AG04449 (cell line): ENCODE measurements around the gene KCNH2.

ENCODE experiments used
- CTCF ChIA-PET: fragments of 350-600 bp; formaldehyde crosslinking; extraction: SDS; loops from one replicate; lab custom pipeline; 2021; ENCODE audit warnings: antibody characterized with exemption; lab: Yijun Ruan, JAX
- POLR2A ChIA-PET: fragments of 400-600, 350-600 bp; formaldehyde crosslinking; extraction: SDS; loops from one replicate; lab custom pipeline; 2020; ENCODE audit warnings: antibody characterized with exemption, inconsistent platforms; lab: Yijun Ruan, JAX
- DNase-seq: peaks from one replicate; pipeline ENCODE4 v3.0.0-alpha.2; 2010; ENCODE audit warnings: low read depth, low spot score
- H3K4me3 ChIP-seq: 2 replicates; pipeline ENCODE4 v1.5.1; 2011; ENCODE audit warnings: low read depth, mild to moderate bottlenecking, control low read depth, low read length
- TF ChIP-seq, protein P1 (sequence below): IDR thresholded peaks from one replicate; pipeline ENCODE4 v1.5.1; 2011; ENCODE audit warnings: mild to moderate bottlenecking, moderate library complexity, low read length, control low read depth, inconsistent platforms; ENCODE audit not compliant: insufficient read depth; ENCODE audit errors: missing control alignments

The KCNH2 gene

GRCh38 chr7:150949971-150950491, 28.1 kb downstream of the KCNH2 start:
- CTCF ChIA-PET, result interaction anchor here (1.3 kb wide), 1 partner anchor 52 kb away, joined by 3 read pairs; no protein-coding TSS in a partner anchor
- DNase-seq, result no peak
- POLR2A ChIA-PET, result no interaction called here
- H3K4me3 ChIP-seq, result no peak overlapping the region
- TF ChIP-seq, protein P1, sequence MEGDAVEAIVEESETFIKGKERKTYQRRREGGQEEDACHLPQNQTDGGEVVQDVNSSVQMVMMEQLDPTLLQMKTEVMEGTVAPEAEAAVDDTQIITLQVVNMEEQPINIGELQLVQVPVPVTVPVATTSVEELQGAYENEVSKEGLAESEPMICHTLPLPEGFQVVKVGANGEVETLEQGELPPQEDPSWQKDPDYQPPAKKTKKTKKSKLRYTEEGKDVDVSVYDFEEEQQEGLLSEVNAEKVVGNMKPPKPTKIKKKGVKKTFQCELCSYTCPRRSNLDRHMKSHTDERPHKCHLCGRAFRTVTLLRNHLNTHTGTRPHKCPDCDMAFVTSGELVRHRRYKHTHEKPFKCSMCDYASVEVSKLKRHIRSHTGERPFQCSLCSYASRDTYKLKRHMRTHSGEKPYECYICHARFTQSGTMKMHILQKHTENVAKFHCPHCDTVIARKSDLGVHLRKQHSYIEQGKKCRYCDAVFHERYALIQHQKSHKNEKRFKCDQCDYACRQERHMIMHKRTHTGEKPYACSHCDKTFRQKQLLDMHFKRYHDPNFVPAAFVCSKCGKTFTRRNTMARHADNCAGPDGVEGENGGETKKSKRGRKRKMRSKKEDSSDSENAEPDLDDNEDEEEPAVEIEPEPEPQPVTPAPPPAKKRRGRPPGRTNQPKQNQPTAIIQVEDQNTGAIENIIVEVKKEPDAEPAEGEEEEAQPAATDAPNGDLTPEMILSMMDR, result no peak

- CTCF ChIA-PET, result interaction anchor here (1.3 to 1.7 kb wide), 3 partner anchors 14 to 51 kb away, joined by 3 to 6 read pairs (median 4); no protein-coding TSS in a partner anchor
Measured at GRCh38 chr7:150949564-150949963, 28.6 kb downstream of the KCNH2 start.

DNA sequence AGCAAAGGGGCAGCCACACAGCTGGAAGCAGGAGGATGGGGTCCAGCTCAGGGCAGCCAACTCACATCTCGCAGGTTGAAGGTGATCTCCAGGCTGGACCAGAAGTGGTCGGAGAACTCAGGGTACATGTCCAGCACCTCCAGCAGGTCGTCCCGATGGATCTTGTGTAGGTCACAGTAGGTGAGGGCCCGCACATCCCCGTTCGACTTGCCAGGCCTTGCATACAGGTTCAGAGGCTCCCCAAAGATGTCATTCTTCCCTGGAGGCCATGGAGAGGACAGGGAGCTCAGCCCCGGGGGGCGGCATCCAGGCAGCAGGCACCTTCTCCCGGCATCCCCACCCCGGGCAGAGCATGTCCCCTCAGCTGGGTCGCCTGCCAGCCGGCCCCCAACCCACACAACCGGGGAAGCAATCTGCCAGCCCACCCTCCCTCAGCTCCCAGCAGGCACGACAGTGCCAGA, 29.3 kb downstream of the KCNH2 start:
- TF ChIP-seq, protein P1, result no peak
- POLR2A ChIA-PET, result no interaction called here
- no peak for DNase-seq
- no peak overlapping the region for H3K4me3 ChIP-seq
- CTCF ChIA-PET, result interaction anchor here (1.5 to 1.7 kb wide), 2 partner anchors 15 to 51 kb away, joined by 4 to 6 read pairs; no protein-coding TSS in a partner anchor

More at GRCh38 chr7:150949564-150949963, 28.6 kb downstream of the KCNH2 start:
- POLR2A ChIA-PET, result interaction anchor here (0.6 kb wide), 1 partner anchor 12 kb away, joined by 3 read pairs; no protein-coding TSS in a partner anchor
- no peak for DNase-seq
- H3K4me3 ChIP-seq, result no peak overlapping the region
- TF ChIP-seq, protein P1, result no peak

GRCh38 chr7:150947761-150948651, 30.1 kb downstream of the KCNH2 start:
- ChIA-PET CTCF (interaction anchor here (1.5 to 1.7 kb wide), 2 partner anchors 15 to 50 kb away, joined by 4 to 6 read pairs; no protein-coding TSS in a partner anchor), POLR2A (no interaction called here)
- no peak for DNase-seq
- H3K4me3 ChIP-seq, result no peak overlapping the region
- TF ChIP-seq, protein P1, result no peak

DNA sequence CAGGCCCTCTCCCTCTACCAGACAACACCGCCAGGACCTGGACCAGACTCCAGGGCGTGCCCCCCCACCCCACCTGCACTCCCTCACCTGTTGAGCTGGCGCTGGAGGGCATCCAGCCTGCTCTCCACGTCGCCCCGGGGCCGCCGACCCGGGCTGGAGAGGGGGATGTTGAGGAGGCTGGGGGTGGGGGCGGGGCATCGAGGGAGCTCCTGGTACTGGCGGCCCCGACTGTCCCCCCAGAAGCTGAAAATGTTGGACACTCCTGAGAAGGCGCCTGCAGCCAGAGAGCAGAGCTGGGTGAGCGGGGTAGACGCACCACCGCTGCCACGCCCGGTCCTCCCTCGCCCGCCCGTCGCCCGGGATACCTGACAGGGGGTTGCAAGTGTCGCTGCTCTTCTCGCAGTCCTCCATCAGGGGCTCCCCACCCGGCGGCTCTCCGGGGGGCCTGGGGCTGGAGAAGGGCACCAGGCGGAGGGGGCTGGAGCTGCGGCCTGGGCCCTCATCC, 30.8 kb downstream of the KCNH2 start:
- no peak overlapping the region for H3K4me3 ChIP-seq
- TF ChIP-seq, protein P1, result no peak
- ChIA-PET POLR2A (no interaction called here), CTCF (no interaction called here)
- no peak for DNase-seq
